WTC11 (cell line): ENCODE results near the gene H1-8. TPM values are rescaled to one million over a fixed set of nuclear protein-coding genes. Genes with fewer than 3 reads are reported as not detected.

Source experiments
- ATAC-seq: fragments of 200-7000 bp; cut with Tn5 transposase; 2 replicates; pipeline ENCODE4 v1.10.0; 2021; ENCODE audit warnings: mild to moderate bottlenecking, moderate library complexity
- CTCF ChIA-PET: fragments of 300-600 bp; sonication (Branson Sonifier 250); formaldehyde crosslinking; loops from one replicate; lab custom pipeline; 2021; ENCODE audit warnings: antibody characterized with exemption; lab: Charles Lee
- POLR2A ChIA-PET: fragments of 350-600 bp; sonication (Branson Sonifier 250); formaldehyde crosslinking; loops from one replicate; lab custom pipeline; 2021; ENCODE audit warnings: antibody characterized with exemption; lab: Charles Lee
- DNase-seq: peaks from one replicate; pipeline ENCODE4 v3.0.0; 2021; ENCODE audit warnings: low spot score
- H3K27ac Mint-ChIP-seq: 2 replicates; pipeline ENCODE4 v1.8.0; 2021; ENCODE audit warnings: mixed read lengths
- H3K27me3 Mint-ChIP-seq: 2 replicates; pipeline ENCODE4 v1.8.0; 2021; ENCODE audit warnings: low read depth, mild to moderate bottlenecking, moderate library complexity, mixed read lengths
- H3K36me3 Mint-ChIP-seq: 2 replicates; pipeline ENCODE4 v1.8.0; 2021; ENCODE audit warnings: mixed read lengths
- H3K4me1 Mint-ChIP-seq: 2 replicates; pipeline ENCODE4 v1.8.0; 2022; ENCODE audit warnings: mixed read lengths
- H3K4me3 Mint-ChIP-seq: 2 replicates; pipeline ENCODE4 v1.8.0; 2021; ENCODE audit warnings: mild to moderate bottlenecking, moderate library complexity, mixed read lengths
- H3K9me3 Mint-ChIP-seq: 2 replicates; pipeline ENCODE4 v1.8.0; 2021; ENCODE audit warnings: mixed read lengths
- AFF4 ChIP-seq: sonication (generic); formaldehyde crosslinking; IDR thresholded peaks from 2 replicates; pipeline ENCODE4 v1.8.1; 2023; ENCODE audit warnings: mild to moderate bottlenecking, missing genetic modification reagents, borderline replicate concordance
- ELF4 ChIP-seq: sonication (generic); formaldehyde crosslinking; IDR thresholded peaks from 2 replicates; pipeline ENCODE4 v1.8.1; 2022; ENCODE audit warnings: low read depth, mild to moderate bottlenecking, moderate library complexity, missing genetic modification reagents
- FOXP1 ChIP-seq: sonication (generic); formaldehyde crosslinking; IDR thresholded peaks from 2 replicates; pipeline ENCODE4 v1.8.0; 2022; ENCODE audit warnings: missing genetic modification reagents, mild to moderate bottlenecking, moderate library complexity, borderline replicate concordance
- GABPB1 ChIP-seq: sonication (generic); formaldehyde crosslinking; IDR thresholded peaks from 2 replicates; pipeline ENCODE4 v1.8.1; 2023; ENCODE audit warnings: mild to moderate bottlenecking, missing genetic modification reagents
- JUN ChIP-seq: sonication (generic); formaldehyde crosslinking; IDR thresholded peaks from 2 replicates; pipeline ENCODE4 v1.8.0; 2023; ENCODE audit warnings: mild to moderate bottlenecking, missing genetic modification reagents
- NFATC4 ChIP-seq: fragments of 250-450 bp; sonication (Bioruptor Pico); IDR thresholded peaks from 2 replicates; pipeline ENCODE4 v1.9.0; 2021; ENCODE audit warnings: mild to moderate bottlenecking
- NR3C1 ChIP-seq: sonication (generic); formaldehyde crosslinking; conservative IDR thresholded peaks from 2 replicates; pipeline ENCODE4 v1.8.1; 2023; ENCODE audit warnings: low read depth, mild to moderate bottlenecking, missing genetic modification reagents
- OVOL2 ChIP-seq: fragments of 250-450 bp; sonication (Bioruptor Pico); IDR thresholded peaks from 2 replicates; pipeline ENCODE4 v1.9.0; 2021; ENCODE audit warnings: mild to moderate bottlenecking, borderline replicate concordance
- PREB ChIP-seq: sonication (generic); formaldehyde crosslinking; IDR thresholded peaks from 2 replicates; pipeline ENCODE4 v1.8.1; 2022; ENCODE audit warnings: mild to moderate bottlenecking, missing genetic modification reagents, moderate library complexity, borderline replicate concordance
- PRRX2 ChIP-seq: fragments of 250-450 bp; sonication (Bioruptor Pico); IDR thresholded peaks from 2 replicates; pipeline ENCODE4 v1.8.0; 2021; ENCODE audit warnings: mild to moderate bottlenecking
- SMAD3 ChIP-seq: sonication (generic); formaldehyde crosslinking; IDR thresholded peaks from 2 replicates; pipeline ENCODE4 v1.8.0; 2022; ENCODE audit warnings: missing genetic modification reagents, mild to moderate bottlenecking, borderline replicate concordance
- SOX15 ChIP-seq: fragments of 250-450 bp; sonication (Bioruptor Pico); IDR thresholded peaks from 2 replicates; pipeline ENCODE4 v1.9.0; 2021; ENCODE audit warnings: mild to moderate bottlenecking
- TEAD1 ChIP-seq: sonication (generic); formaldehyde crosslinking; IDR thresholded peaks from 2 replicates; pipeline ENCODE4 v1.8.0; 2022; ENCODE audit warnings: mild to moderate bottlenecking, missing genetic modification reagents
- TEAD4 ChIP-seq: sonication (generic); formaldehyde crosslinking; IDR thresholded peaks from 2 replicates; pipeline ENCODE4 v1.8.0; 2022; ENCODE audit warnings: mild to moderate bottlenecking, missing genetic modification reagents
- ZBTB21 ChIP-seq: sonication (generic); formaldehyde crosslinking; IDR thresholded peaks from 2 replicates; pipeline ENCODE4 v1.8.1; 2023; ENCODE audit warnings: mild to moderate bottlenecking, missing genetic modification reagents, borderline replicate concordance
- ZNF263 ChIP-seq: sonication (generic); formaldehyde crosslinking; IDR thresholded peaks from 2 replicates; pipeline ENCODE4 v1.8.1; 2022; ENCODE audit warnings: low read depth, mild to moderate bottlenecking, moderate library complexity, missing genetic modification reagents
- ZNF317 ChIP-seq: sonication (generic); formaldehyde crosslinking; IDR thresholded peaks from 2 replicates; pipeline ENCODE4 v1.8.1; 2023; ENCODE audit warnings: low read depth, mild to moderate bottlenecking, moderate library complexity, missing genetic modification reagents, borderline replicate concordance
- ZNF671 ChIP-seq: fragments of 250-450 bp; sonication (Bioruptor Pico); IDR thresholded peaks from 2 replicates; pipeline ENCODE4 v1.8.0; 2021; ENCODE audit warnings: mild to moderate bottlenecking
- total RNA-seq: library from RNA; stranded (reverse); gene quantifications from 3 replicates; pipeline ENCODE4 v1.2.3, GENCODE V29; 2021
- TF ChIP-seq, protein P1 (sequence below): sonication (generic); formaldehyde crosslinking; IDR thresholded peaks from 2 replicates; pipeline ENCODE4 v1.8.1; 2023; ENCODE audit warnings: mild to moderate bottlenecking, missing genetic modification reagents, moderate library complexity
- TF ChIP-seq, protein P2 (sequence below): sonication (generic); formaldehyde crosslinking; IDR thresholded peaks from 2 replicates; pipeline ENCODE4 v1.8.0; 2022; ENCODE audit warnings: mild to moderate bottlenecking, missing genetic modification reagents
- TF ChIP-seq, protein P3 (sequence below): sonication (generic); formaldehyde crosslinking; IDR thresholded peaks from 2 replicates; pipeline ENCODE4 v1.8.1; 2022; ENCODE audit warnings: low read depth, mild to moderate bottlenecking, moderate library complexity, missing genetic modification reagents, borderline replicate concordance
- TF ChIP-seq, protein P4 (sequence below): fragments of 250-450 bp; sonication (Bioruptor Pico); IDR thresholded peaks from 2 replicates; pipeline ENCODE4 v2.1.2; 2022; ENCODE audit warnings: mild to moderate bottlenecking, moderate library complexity

H1-8 gene
- total RNA-seq, 1 experiment from 2014 or later = not detected

DNA sequence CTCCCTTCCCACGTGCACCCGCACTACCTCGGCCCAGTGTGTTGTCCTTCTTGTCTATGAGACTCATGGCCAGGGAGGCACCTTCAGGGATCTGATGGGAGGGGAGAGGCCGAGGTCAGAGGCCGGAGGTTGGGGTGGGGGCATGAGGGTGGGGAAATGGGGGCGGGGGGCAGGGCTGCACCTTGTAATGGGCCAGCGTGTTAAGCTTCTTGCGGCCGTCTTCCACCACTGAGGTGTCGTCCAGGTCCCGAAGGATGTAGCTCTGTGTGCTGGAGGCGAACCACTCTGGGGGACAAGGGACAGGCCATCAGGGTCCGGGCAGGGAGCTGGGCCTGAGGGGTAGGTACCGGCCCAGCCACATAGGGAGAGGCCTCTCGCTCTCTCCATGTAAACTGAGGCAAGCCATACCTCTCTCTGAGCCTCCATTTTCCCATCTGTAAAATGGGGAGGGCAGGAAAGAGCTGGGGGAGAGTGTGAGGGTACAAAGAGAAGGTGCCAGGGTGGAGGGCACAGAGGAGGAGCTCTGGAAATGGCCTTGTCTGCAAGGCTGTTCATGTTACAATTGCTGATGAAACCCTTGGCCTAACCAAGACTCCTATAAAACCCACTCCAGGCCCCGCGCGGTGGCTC lies 18.8 kb downstream of the H1-8 start (continued):
- TF ChIP-seq, protein P1, sequence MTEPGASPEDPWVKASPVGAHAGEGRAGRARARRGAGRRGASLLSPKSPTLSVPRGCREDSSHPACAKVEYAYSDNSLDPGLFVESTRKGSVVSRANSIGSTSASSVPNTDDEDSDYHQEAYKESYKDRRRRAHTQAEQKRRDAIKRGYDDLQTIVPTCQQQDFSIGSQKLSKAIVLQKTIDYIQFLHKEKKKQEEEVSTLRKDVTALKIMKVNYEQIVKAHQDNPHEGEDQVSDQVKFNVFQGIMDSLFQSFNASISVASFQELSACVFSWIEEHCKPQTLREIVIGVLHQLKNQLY (CRISPR knock-in tag) = no peak
- TF ChIP-seq, all 79 proteins: peak for 0

DNA sequence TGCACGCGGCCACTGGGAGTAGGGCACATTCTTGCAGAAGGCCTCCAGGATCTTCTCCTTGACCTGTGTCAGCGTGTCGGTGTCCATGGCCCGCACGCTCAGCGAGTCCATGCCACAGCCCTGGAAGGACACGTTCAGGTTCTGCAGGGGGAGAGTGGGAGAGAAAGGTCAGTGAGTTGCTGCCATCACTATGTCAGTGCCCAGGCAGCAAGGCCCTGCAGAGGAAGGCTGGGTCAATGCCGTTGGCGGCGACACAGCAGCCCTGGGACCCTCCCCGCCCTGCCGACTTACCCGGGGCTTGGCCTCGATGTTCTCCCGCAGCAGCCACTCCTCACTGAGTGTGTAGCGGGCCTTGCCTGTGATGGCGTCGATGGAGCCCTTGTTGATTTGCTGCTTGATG lies 19.8 kb downstream of the H1-8 start:
- peaks cover 3% of the 10 kb centered on the region; the same call in 1 of the 2 replicates for H3K36me3 Mint-ChIP-seq
- TF ChIP-seq ELF4 (CRISPR knock-in tag) (no peak), JUN (CRISPR knock-in tag) (no peak), TEAD4 (no peak), GABPB1 (no peak), ZNF671 (CRISPR knock-in tag) (no peak), NFATC4 (no peak)
- TF ChIP-seq, protein P1 (CRISPR knock-in tag) = no peak
- POLR2A ChIA-PET = no interaction called here
- H3K9me3 Mint-ChIP-seq = no peaks in the 10 kb centered on the region
- H3K4me1 Mint-ChIP-seq = peaks cover 14% of the 10 kb centered on the region
- ATAC-seq (no peak), DNase-seq (no peak)
- no peak overlapping the region for H3K4me3 Mint-ChIP-seq
- no peak overlapping the region for H3K27ac Mint-ChIP-seq
- CTCF ChIA-PET = interaction anchor here (0.6 to 1.1 kb wide), 2 partner anchors 41 to 163 kb away, joined by 3 read pairs; no protein-coding TSS in a partner anchor
- no peaks in the 10 kb centered on the region for H3K27me3 Mint-ChIP-seq

GRCh38 chr3:129563332-129563731 lies 20.4 kb downstream of the H1-8 start:
- Mint-ChIP-seq H3K4me3 (no peak overlapping the region), H3K4me1 (peaks cover 10% of the 10 kb centered on the region), H3K9me3 (no peaks in the 10 kb centered on the region), H3K36me3 (peaks cover under 1% of the 10 kb centered on the region; the same call in 1 of the 2 replicates), H3K27me3 (no peaks in the 10 kb centered on the region), H3K27ac (no peak overlapping the region)
- DNase-seq = no peak
- no peak for ATAC-seq
- CTCF ChIA-PET = no interaction called here
- POLR2A ChIA-PET = no interaction called here
- TF ChIP-seq OVOL2 (CRISPR knock-in tag) = no peak
- TF ChIP-seq PREB = no peak
- TF ChIP-seq FOXP1 (CRISPR knock-in tag) = no peak
- no peak for TF ChIP-seq AFF4 (CRISPR knock-in tag)
- TF ChIP-seq, protein P2, sequence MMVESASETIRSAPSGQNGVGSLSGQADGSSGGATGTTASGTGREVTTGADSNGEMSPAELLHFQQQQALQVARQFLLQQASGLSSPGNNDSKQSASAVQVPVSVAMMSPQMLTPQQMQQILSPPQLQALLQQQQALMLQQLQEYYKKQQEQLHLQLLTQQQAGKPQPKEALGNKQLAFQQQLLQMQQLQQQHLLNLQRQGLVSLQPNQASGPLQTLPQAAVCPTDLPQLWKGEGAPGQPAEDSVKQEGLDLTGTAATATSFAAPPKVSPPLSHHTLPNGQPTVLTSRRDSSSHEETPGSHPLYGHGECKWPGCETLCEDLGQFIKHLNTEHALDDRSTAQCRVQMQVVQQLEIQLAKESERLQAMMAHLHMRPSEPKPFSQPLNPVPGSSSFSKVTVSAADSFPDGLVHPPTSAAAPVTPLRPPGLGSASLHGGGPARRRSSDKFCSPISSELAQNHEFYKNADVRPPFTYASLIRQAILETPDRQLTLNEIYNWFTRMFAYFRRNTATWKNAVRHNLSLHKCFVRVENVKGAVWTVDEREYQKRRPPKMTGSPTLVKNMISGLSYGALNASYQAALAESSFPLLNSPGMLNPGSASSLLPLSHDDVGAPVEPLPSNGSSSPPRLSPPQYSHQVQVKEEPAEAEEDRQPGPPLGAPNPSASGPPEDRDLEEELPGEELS (CRISPR knock-in tag) = no peak
- no peak for TF ChIP-seq ZNF317 (CRISPR knock-in tag)
- TF ChIP-seq, protein P3, sequence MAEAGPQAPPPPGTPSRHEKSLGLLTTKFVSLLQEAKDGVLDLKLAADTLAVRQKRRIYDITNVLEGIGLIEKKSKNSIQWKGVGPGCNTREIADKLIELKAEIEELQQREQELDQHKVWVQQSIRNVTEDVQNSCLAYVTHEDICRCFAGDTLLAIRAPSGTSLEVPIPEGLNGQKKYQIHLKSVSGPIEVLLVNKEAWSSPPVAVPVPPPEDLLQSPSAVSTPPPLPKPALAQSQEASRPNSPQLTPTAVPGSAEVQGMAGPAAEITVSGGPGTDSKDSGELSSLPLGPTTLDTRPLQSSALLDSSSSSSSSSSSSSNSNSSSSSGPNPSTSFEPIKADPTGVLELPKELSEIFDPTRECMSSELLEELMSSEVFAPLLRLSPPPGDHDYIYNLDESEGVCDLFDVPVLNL (CRISPR knock-in tag) = no peak
- no peak for TF ChIP-seq SOX15 (CRISPR knock-in tag)
- TF ChIP-seq TEAD1 (CRISPR knock-in tag) = no peak
- TF ChIP-seq, protein P4, sequence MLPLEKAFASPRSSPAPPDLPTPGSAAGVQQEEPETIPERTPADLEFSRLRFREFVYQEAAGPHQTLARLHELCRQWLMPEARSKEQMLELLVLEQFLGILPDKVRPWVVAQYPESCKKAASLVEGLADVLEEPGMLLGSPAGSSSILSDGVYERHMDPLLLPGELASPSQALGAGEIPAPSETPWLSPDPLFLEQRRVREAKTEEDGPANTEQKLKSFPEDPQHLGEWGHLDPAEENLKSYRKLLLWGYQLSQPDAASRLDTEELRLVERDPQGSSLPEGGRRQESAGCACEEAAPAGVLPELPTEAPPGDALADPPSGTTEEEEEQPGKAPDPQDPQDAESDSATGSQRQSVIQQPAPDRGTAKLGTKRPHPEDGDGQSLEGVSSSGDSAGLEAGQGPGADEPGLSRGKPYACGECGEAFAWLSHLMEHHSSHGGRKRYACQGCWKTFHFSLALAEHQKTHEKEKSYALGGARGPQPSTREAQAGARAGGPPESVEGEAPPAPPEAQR (CRISPR knock-in tag) = no peak
- no peak for TF ChIP-seq PRRX2 (CRISPR knock-in tag)
- TF ChIP-seq NR3C1 (CRISPR knock-in tag) = no peak
- no peak for TF ChIP-seq ZNF263 (CRISPR knock-in tag)
- TF ChIP-seq SMAD3 (CRISPR knock-in tag) = no peak
- TF ChIP-seq ZBTB21 = no peak
